ENCODE results near the gene LACC1.

DNA sequence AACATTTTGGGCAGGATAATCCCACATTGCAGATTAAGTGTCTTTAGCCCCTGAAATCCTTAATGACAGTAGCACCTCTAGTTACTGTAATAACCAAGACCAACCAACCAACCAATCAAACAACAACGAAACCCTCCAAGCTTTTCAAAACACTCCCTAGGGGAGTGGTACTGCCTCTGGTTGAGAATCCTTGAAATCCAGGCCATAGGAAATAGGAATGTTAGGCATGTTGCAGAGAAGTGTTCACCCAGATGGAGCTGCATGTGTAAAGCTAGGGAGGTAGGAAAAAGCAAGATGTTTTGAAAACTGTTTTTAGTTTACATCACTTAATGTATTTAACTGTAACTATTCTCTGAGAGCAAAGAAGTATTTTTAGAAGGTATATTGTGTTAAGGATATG lies 4.5 kb downstream of the LACC1 start:
- TF ChIP-seq, protein P1, sequence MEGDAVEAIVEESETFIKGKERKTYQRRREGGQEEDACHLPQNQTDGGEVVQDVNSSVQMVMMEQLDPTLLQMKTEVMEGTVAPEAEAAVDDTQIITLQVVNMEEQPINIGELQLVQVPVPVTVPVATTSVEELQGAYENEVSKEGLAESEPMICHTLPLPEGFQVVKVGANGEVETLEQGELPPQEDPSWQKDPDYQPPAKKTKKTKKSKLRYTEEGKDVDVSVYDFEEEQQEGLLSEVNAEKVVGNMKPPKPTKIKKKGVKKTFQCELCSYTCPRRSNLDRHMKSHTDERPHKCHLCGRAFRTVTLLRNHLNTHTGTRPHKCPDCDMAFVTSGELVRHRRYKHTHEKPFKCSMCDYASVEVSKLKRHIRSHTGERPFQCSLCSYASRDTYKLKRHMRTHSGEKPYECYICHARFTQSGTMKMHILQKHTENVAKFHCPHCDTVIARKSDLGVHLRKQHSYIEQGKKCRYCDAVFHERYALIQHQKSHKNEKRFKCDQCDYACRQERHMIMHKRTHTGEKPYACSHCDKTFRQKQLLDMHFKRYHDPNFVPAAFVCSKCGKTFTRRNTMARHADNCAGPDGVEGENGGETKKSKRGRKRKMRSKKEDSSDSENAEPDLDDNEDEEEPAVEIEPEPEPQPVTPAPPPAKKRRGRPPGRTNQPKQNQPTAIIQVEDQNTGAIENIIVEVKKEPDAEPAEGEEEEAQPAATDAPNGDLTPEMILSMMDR (IDR thresholded peaks at IDR 0.05 in 4 of 5, conservative IDR thresholded peaks at IDR 0.05 in 1 of 5) = no peak
- no peak for TF ChIP-seq POLR2A (IDR thresholded peaks at IDR 0.05)
